H9 (cell line): ENCODE data around the gene MVD. TPM values are rescaled to one million over a fixed set of nuclear protein-coding genes. Genes with fewer than 3 reads are reported as not detected.
A peak's percentile ranks its signal among the peaks of the same experiment; 100 is the strongest.

ENCODE experiments used
- DNase-seq: peaks from one replicate; pipeline ENCODE4 v3.0.0-alpha.2; 2017
- H2AFZ ChIP-seq: one replicate; pipeline ENCODE4 v1.6.1; 2013; ENCODE audit warnings: mild to moderate bottlenecking, low read length, control low read depth, moderate library complexity
- H2AK5ac ChIP-seq: 2 replicates; pipeline ENCODE4 v1.6.1; 2013; ENCODE audit warnings: low read length, control low read depth, mixed read lengths; ENCODE audit not compliant: insufficient read length
- H2BK120ac ChIP-seq: one replicate; pipeline ENCODE4 v1.6.1; 2013; ENCODE audit warnings: low read depth, mild to moderate bottlenecking, low read length, control low read depth, inconsistent platforms; ENCODE audit not compliant: poor library complexity, severe bottlenecking
- H2BK12ac ChIP-seq: 2 replicates; pipeline ENCODE4 v1.6.1; 2013; ENCODE audit warnings: low read length, control low read depth, mixed read lengths, low read depth; ENCODE audit not compliant: insufficient read length
- H2BK15ac ChIP-seq: 2 replicates; pipeline ENCODE4 v1.6.1; 2013; ENCODE audit warnings: low read depth, low read length, control low read depth
- H2BK20ac ChIP-seq: one replicate; pipeline ENCODE4 v1.6.1; 2013; ENCODE audit warnings: low read depth, mild to moderate bottlenecking, low read length, control low read depth, inconsistent platforms; ENCODE audit not compliant: poor library complexity, severe bottlenecking
- H2BK5ac ChIP-seq: 2 replicates; pipeline ENCODE4 v1.6.1; 2013; ENCODE audit warnings: low read length, control low read depth, mixed read lengths; ENCODE audit not compliant: insufficient read length
- H3K14ac ChIP-seq: 2 replicates; pipeline ENCODE4 v1.6.1; 2013; ENCODE audit warnings: low read length, control low read depth; ENCODE audit not compliant: insufficient read depth
- H3K18ac ChIP-seq: 2 replicates; pipeline ENCODE4 v1.6.1; 2013; ENCODE audit warnings: low read depth, mild to moderate bottlenecking, mixed read lengths, low read length, control low read depth; ENCODE audit not compliant: insufficient read length
- H3K23ac ChIP-seq: 2 replicates; pipeline ENCODE4 v1.6.1; 2013; ENCODE audit warnings: low read length, control low read depth, mixed read lengths, low read depth; ENCODE audit not compliant: insufficient read length
- H3K23me2 ChIP-seq: 2 replicates; pipeline ENCODE4 v1.6.1; 2013; ENCODE audit warnings: low read depth, mild to moderate bottlenecking, mixed read lengths, low read length, control low read depth; ENCODE audit not compliant: insufficient read length, poor library complexity, severe bottlenecking
- H3K27ac ChIP-seq: 2 replicates; pipeline ENCODE4 v1.5.1; 2013; ENCODE audit warnings: low read length, control low read depth, mixed read lengths, low read depth; ENCODE audit not compliant: insufficient read length
- H3K27me3 ChIP-seq: 2 replicates; pipeline ENCODE4 v1.6.1; 2013; ENCODE audit warnings: low read length, control low read depth, inconsistent platforms; ENCODE audit not compliant: insufficient read depth
- H3K4ac ChIP-seq: 2 replicates; pipeline ENCODE4 v1.6.1; 2013; ENCODE audit warnings: low read depth, mild to moderate bottlenecking, control low read depth, inconsistent platforms, low read length, moderate library complexity
- H3K4me1 ChIP-seq: 2 replicates; pipeline ENCODE4 v1.6.1; 2013; ENCODE audit warnings: low read length, control low read depth, inconsistent platforms; ENCODE audit not compliant: insufficient read depth
- H3K4me2 ChIP-seq: 2 replicates; pipeline ENCODE4 v1.6.1; 2013; ENCODE audit warnings: low read length, control low read depth, mixed read lengths; ENCODE audit not compliant: insufficient read length, insufficient read depth
- H3K56ac ChIP-seq: 2 replicates; pipeline ENCODE4 v1.6.1; 2013; ENCODE audit warnings: low read depth, mild to moderate bottlenecking, mixed read lengths, low read length, control low read depth; ENCODE audit not compliant: insufficient read length
- H3K79me1 ChIP-seq: 2 replicates; pipeline ENCODE4 v1.6.1; 2013; ENCODE audit warnings: low read depth, mild to moderate bottlenecking, moderate library complexity, low read length, control low read depth, inconsistent platforms; ENCODE audit not compliant: insufficient read depth, poor library complexity, severe bottlenecking
- H3K79me2 ChIP-seq: 2 replicates; pipeline ENCODE4 v1.6.1; 2013; ENCODE audit warnings: low read length, control low read depth, inconsistent platforms; ENCODE audit not compliant: insufficient read depth
- H3K9ac ChIP-seq: 2 replicates; pipeline ENCODE4 v1.6.1; 2013; ENCODE audit warnings: low read length, control low read depth, mixed read lengths; ENCODE audit not compliant: insufficient read length; ENCODE audit errors: extremely low read depth
- H3K9me3 ChIP-seq: one replicate; pipeline ENCODE4 v1.6.1; 2013; ENCODE audit warnings: low read depth, low read length, inconsistent platforms; ENCODE audit not compliant: control insufficient read depth
- H3T11ph ChIP-seq: one replicate; pipeline ENCODE4 v1.6.1; 2013; ENCODE audit warnings: mild to moderate bottlenecking, low read length, control low read depth, inconsistent platforms
- H4K20me1 ChIP-seq: one replicate; pipeline ENCODE4 v1.6.1; 2013; ENCODE audit not compliant: control insufficient read depth, insufficient read length, insufficient read depth
- H4K5ac ChIP-seq: 2 replicates; pipeline ENCODE4 v1.6.1; 2013; ENCODE audit warnings: low read depth, mild to moderate bottlenecking, mixed read lengths, low read length, control low read depth; ENCODE audit not compliant: insufficient read length
- H4K8ac ChIP-seq: replicated peaks from 2 replicates; pipeline ENCODE4 v1.6.1; 2013; ENCODE audit warnings: low read length, control low read depth, mixed read lengths, low read depth; ENCODE audit not compliant: insufficient read length
- H4K91ac ChIP-seq: 2 replicates; pipeline ENCODE4 v1.6.1; 2013; ENCODE audit warnings: low read depth, mild to moderate bottlenecking, moderate library complexity, mixed read lengths, low read length, control low read depth; ENCODE audit not compliant: insufficient read length
- H3K27ac Mint-ChIP-seq, 3 experiments: 2 replicates in 2 of 3; 3 replicates in 1 of 3; pipeline ENCODE4 v1.8.0; 2020 to 2021; ENCODE audit warnings: mixed read lengths in 3 of 3, mild to moderate bottlenecking in 1 of 3, moderate library complexity in 1 of 3
- H3K27me3 Mint-ChIP-seq: 2 replicates; pipeline ENCODE4 v1.8.0; 2021; ENCODE audit warnings: low read depth, mild to moderate bottlenecking, moderate library complexity, mixed read lengths
- H3K36me3 Mint-ChIP-seq, 3 experiments: 2 replicates in 2 of 3; 3 replicates in 1 of 3; pipeline ENCODE4 v1.8.0; 2020 to 2021; ENCODE audit warnings: low read depth in 3 of 3, mixed read lengths in 3 of 3; ENCODE audit not compliant: insufficient read depth in 1 of 3
- H3K4me1 Mint-ChIP-seq, 2 experiments: 2 replicates each; pipeline ENCODE4 v1.8.0; 2020; ENCODE audit warnings: mixed read lengths in 2 of 2
- H3K4me3 Mint-ChIP-seq, 2 experiments: 2 replicates in 1 of 2; 3 replicates in 1 of 2; pipeline ENCODE4 v1.8.0; 2020 to 2021; ENCODE audit warnings: mild to moderate bottlenecking in 2 of 2, mixed read lengths in 2 of 2, moderate library complexity in 1 of 2
- H3K9me3 Mint-ChIP-seq, 2 experiments: 2 replicates in 1 of 2; 3 replicates in 1 of 2; pipeline ENCODE4 v1.8.0; 2020; ENCODE audit warnings: mild to moderate bottlenecking in 2 of 2, mixed read lengths in 2 of 2, moderate library complexity in 1 of 2
- CTCF ChIP-seq: fragments of 200-600 bp; sonication (generic); conservative IDR thresholded peaks from 3 replicates; pipeline ENCODE4 v1.8.0; 2021; ENCODE audit warnings: antibody characterized with exemption, mild to moderate bottlenecking
- WGBS: extraction: QIAGEN DNeasy Blood & Tissue Kit; methylation state at CpG from one replicate; pipeline ENCODE4 v1.1.7; 2013; ENCODE audit warnings: missing lambda C conversion rate, low lambda C conversion rate, mixed read lengths; ENCODE audit not compliant: insufficient read length; ENCODE audit errors: extremely low coverage; 5-methylcytosine and 5-hydroxymethylcytosine counted together
- total RNA-seq: library from RNA; stranded (reverse); gene quantifications from 2 replicates; pipeline ENCODE4 v1.2.1, GENCODE V29; 2021

MVD gene
- total RNA-seq, 1 experiment from 2014 or later, result 53.2 TPM

GRCh38 chr16:88658714-88659113, 4.2 kb downstream of the MVD start:
- Histone ChIP-seq H3K56ac (no peak overlapping the region), H4K5ac (no peak overlapping the region), H3K9ac (no peak overlapping the region), H3K4me1 (peaks cover 3% of the 10 kb centered on the region; the same call in 1 of the 2 replicates), H2AFZ (no peak overlapping the region), H4K91ac (no peak overlapping the region), H3K23ac (no peak overlapping the region), H2BK120ac (no peak overlapping the region), H2BK12ac (no peak overlapping the region), H2BK20ac (no peak overlapping the region), H3K9me3 (no peaks in the 10 kb centered on the region), H3K27me3 (no peaks in the 10 kb centered on the region), H4K8ac (no peak overlapping the region), H3K79me2 (peaks cover 22% of the 10 kb centered on the region; the same call in 1 of the 2 replicates), H3K27ac (no peak overlapping the region), H3K18ac (no peak overlapping the region), H3K79me1 (peaks cover 3% of the 10 kb centered on the region), H2BK5ac (no peak overlapping the region), H3K4me2 (no peak overlapping the region), H3K4ac (no peak overlapping the region), H3K14ac (no peak overlapping the region), H3K23me2 (peaks cover 7% of the 10 kb centered on the region), H2AK5ac (no peak overlapping the region), H4K20me1 (no peaks in the 10 kb centered on the region), H3T11ph (no peak overlapping the region), H2BK15ac (no peak overlapping the region)
- peaks cover 9 to 15% of the 10 kb centered on the region in 2 experiments for H3K4me1 Mint-ChIP-seq
- no peaks in the 10 kb centered on the region; the same call in 1 of the 2 replicates for H3K27me3 Mint-ChIP-seq
- H3K9me3 Mint-ChIP-seq, result no peaks in the 10 kb centered on the region
- peak overlapping the region in 2 of 3 experiments; percentile 21 to 79; a peak in 4 of 7 replicates for H3K27ac Mint-ChIP-seq
- no peak for DNase-seq
- H3K36me3 Mint-ChIP-seq, result peaks cover 9 to 28% (median 24%) of the 10 kb centered on the region in 3 experiments
- H3K4me3 Mint-ChIP-seq, result no peak overlapping the region
- TF ChIP-seq CTCF, result no peak
- WGBS, result no CpG with 5 or more reads among the region's 15 CpGs
